C4-2B (cell line): ENCODE data around the gene IL11.

Experiments used
- ZFX ChIP-seq: fragments of 450-650 bp; IDR thresholded peaks from 2 replicates; pipeline ENCODE4 v1.6.1; 2017
- TF ChIP-seq, protein P1 (sequence below): fragments of 450-650 bp; conservative IDR thresholded peaks from 2 replicates; pipeline ENCODE4 v1.5.1; 2017; ENCODE audit warnings: mild to moderate bottlenecking

DNA sequence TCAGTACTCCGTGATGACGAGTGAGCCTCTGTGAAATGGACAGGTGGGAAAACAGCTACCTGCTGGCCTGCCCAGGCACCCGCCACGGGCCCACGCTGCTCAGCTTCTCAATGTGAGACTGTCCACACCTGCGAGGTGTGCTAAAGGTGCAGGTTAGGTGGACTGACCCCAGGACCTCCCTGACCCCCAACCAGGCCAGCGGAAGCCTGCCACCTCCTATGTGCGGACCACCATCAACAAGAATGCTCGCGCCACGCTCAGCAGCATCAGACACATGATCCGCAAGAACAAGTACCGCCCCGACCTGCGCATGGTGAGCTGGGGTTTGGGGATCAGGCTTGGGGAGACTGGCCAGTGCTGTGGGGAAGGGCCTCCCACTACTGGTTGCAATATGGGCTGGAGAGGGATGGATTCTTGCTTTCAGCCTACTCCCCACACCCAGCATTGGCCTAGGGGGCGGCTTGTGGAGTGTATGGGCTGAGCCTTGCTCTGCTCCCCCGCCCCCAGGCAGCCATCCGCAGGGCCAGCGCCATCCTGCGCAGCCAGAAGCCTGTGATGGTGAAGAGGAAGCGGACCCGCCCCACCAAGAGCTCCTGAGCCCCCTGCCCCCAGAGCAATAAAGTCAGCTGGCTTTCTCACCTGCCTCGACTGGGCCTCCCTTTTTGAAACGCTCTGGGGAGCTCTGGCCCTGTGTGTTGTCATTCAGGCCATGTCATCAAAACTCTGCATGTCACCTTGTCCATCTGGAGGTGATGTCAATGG lies 17.7 kb upstream of the IL11 start:
- TF ChIP-seq, protein P1, sequence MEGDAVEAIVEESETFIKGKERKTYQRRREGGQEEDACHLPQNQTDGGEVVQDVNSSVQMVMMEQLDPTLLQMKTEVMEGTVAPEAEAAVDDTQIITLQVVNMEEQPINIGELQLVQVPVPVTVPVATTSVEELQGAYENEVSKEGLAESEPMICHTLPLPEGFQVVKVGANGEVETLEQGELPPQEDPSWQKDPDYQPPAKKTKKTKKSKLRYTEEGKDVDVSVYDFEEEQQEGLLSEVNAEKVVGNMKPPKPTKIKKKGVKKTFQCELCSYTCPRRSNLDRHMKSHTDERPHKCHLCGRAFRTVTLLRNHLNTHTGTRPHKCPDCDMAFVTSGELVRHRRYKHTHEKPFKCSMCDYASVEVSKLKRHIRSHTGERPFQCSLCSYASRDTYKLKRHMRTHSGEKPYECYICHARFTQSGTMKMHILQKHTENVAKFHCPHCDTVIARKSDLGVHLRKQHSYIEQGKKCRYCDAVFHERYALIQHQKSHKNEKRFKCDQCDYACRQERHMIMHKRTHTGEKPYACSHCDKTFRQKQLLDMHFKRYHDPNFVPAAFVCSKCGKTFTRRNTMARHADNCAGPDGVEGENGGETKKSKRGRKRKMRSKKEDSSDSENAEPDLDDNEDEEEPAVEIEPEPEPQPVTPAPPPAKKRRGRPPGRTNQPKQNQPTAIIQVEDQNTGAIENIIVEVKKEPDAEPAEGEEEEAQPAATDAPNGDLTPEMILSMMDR: no peak
- no peak for TF ChIP-seq ZFX
